ENCODE measurements around the gene GRHL1. TPM values are rescaled to one million over a fixed set of nuclear protein-coding genes. Genes with fewer than 3 reads are reported as not detected.

Gene GRHL1
- total RNA-seq, 2 donors from 2014 or later: 1.3 to 3.2 TPM

- no peaks in the 10 kb centered on the region for H3K36me3 ChIP-seq
- DNase-seq (ENCODE audit: low spot score): no peak
- peaks cover 0 to 45% of the 10 kb centered on the region in 2 donors for H3K4me1 ChIP-seq
- no peak overlapping the region for H3K27ac ChIP-seq
- no peak for TF ChIP-seq CTCF (IDR thresholded peaks at IDR 0.05)
- no peaks in the 10 kb centered on the region for H3K27me3 ChIP-seq
- H3K4me3 ChIP-seq: no peak overlapping the region
- no peaks in the 10 kb centered on the region for H3K9me3 ChIP-seq
These were observed 19.8 kb downstream of the GRHL1 start for GRCh38 chr2:9971105-9971818.

- Histone ChIP-seq H3K4me3 (no peak overlapping the region), H3K4me1 (peaks cover 0 to 51% of the 10 kb centered on the region in 2 donors), H3K36me3 (no peaks in the 10 kb centered on the region), H3K27ac (no peak overlapping the region), H3K9me3 (no peaks in the 10 kb centered on the region), H3K27me3 (no peaks in the 10 kb centered on the region)
- TF ChIP-seq CTCF (IDR thresholded peaks at IDR 0.05): no peak
- DNase-seq (ENCODE audit: low spot score): no peak
These were observed 20.4 kb downstream of the GRHL1 start for GRCh38 chr2:9971890-9972289.

DNA sequence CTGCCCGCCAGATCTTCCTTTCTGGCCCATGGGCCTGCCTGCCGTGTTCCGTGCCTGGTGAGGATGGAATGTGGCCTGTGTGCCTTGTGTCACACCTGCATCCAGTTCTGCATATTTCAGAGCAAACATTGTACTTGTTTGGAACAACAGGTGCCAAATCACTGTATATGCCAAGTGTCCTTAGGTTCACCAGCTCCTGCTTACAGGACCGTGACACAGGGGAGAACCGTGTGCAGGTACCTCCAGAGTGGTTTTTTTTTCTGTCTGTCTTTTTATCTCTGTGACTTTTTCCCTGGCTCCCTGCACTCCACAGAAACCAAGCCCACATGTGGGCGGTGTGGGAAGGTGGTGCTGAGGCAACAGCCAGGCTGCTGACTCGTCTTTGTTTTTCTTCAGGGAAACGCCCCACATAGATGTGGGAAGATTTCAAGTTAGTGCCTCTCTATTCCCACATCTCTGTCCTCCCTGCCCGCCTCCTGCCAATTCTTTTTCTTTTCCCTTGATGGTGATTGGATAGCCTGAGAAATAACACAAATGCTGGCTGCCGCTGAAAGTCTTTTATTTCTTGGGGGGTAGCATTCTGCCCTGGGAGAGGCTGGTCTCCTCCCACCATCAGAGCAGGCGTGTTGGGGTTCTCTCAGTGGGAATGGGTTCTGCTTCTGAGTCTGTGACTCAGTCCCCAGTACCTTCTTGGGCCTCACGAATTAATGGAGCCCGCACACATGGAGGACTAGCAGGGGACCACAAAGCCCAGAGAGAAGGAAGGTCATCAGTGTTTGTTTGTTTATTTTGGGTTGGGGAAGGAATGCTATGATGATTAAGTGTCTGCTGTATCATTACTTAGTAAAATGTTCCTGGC, 21.4 kb downstream of the GRHL1 start:
- no peaks in the 10 kb centered on the region for H3K27me3 ChIP-seq
- no peak for DNase-seq (ENCODE audit: low spot score)
- H3K36me3 ChIP-seq: no peaks in the 10 kb centered on the region
- H3K27ac ChIP-seq: peak overlapping the region; percentile 17 to 25
- H3K4me1 ChIP-seq: peaks cover 0 to 51% of the 10 kb centered on the region in 2 donors
- H3K4me3 ChIP-seq: no peak overlapping the region
- no peaks in the 10 kb centered on the region for H3K9me3 ChIP-seq
- no peak for TF ChIP-seq CTCF (IDR thresholded peaks at IDR 0.05)

- H3K4me3 ChIP-seq: no peak overlapping the region
- H3K27ac ChIP-seq: peak overlapping the region; percentile 41 to 43
- no peak for TF ChIP-seq CTCF (IDR thresholded peaks at IDR 0.05)
These were observed 22.2 kb downstream of the GRHL1 start for GRCh38 chr2:9973690-9974089.

DNA sequence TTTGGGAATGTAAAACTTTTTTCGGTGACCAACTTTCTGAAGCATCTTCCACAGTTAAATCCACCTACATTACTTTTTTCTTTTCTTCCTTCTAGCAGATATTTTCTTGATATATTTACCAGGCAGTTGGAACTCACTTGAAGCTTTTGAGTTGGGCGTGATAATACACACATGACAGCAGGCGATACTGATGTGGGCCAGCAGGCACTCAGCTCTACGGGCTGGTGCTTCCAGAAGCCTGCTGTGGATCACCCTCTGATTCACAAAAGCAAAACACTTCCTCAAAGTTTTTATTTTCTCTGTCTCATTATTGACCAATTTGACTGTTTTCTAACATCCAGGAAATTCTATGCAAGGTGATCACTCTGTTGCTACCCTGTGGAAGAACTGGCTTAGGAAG, 22.9 kb downstream of the GRHL1 start:
- no peaks in the 10 kb centered on the region for H3K9me3 ChIP-seq
- H3K27me3 ChIP-seq: no peaks in the 10 kb centered on the region
- no peak for DNase-seq (ENCODE audit: low spot score)
- no peak overlapping the region for H3K4me3 ChIP-seq
- H3K36me3 ChIP-seq: no peaks in the 10 kb centered on the region
- H3K4me1 ChIP-seq: peaks cover 0 to 51% of the 10 kb centered on the region in 2 donors
- H3K27ac ChIP-seq: peak overlapping the region; percentile 41 to 43
- no peak for TF ChIP-seq CTCF (IDR thresholded peaks at IDR 0.05)

More at GRCh38 chr2:9973690-9974089, 22.2 kb downstream of the GRHL1 start:
- Histone ChIP-seq H3K4me1 (peaks cover 0 to 51% of the 10 kb centered on the region in 2 donors), H3K27me3 (no peaks in the 10 kb centered on the region), H3K36me3 (no peaks in the 10 kb centered on the region), H3K9me3 (no peaks in the 10 kb centered on the region)
- no peak for DNase-seq (ENCODE audit: low spot score)
